ENCODE measurements around the gene DZIP1.

DNA sequence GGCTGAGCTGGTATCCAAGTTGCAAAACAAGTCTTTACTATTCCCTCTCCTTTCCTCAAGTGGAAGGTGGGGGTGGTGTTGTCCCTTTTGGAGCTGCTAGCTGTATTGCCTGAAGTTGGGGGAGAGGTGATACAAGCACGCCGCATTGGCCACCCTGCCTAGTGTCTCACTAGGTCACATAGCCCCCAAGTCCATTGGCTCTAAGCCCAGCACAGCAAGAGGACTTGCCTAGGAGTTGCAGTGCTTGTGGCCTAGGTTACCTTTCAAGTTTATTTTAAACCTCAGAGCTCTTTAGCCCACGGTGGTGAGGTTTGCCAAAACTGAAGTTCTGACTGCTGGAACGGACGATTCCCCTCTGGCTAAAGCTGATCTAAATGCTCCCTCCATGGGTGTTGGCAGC lies 27.1 kb upstream of the DZIP1 start:
- TF ChIP-seq RARB (CRISPR knock-in tag; IDR thresholded peaks at IDR 0.05) (no peak), ZFP3 (CRISPR knock-in tag; IDR thresholded peaks at IDR 0.05) (no peak), PPARA (CRISPR knock-in tag; IDR thresholded peaks at IDR 0.05; ENCODE audit: borderline replicate concordance) (no peak)
- TF ChIP-seq, protein P1, sequence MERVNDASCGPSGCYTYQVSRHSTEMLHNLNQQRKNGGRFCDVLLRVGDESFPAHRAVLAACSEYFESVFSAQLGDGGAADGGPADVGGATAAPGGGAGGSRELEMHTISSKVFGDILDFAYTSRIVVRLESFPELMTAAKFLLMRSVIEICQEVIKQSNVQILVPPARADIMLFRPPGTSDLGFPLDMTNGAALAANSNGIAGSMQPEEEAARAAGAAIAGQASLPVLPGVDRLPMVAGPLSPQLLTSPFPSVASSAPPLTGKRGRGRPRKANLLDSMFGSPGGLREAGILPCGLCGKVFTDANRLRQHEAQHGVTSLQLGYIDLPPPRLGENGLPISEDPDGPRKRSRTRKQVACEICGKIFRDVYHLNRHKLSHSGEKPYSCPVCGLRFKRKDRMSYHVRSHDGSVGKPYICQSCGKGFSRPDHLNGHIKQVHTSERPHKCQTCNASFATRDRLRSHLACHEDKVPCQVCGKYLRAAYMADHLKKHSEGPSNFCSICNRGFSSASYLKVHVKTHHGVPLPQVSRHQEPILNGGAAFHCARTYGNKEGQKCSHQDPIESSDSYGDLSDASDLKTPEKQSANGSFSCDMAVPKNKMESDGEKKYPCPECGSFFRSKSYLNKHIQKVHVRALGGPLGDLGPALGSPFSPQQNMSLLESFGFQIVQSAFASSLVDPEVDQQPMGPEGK (CRISPR knock-in tag; IDR thresholded peaks at IDR 0.05; ENCODE audit: borderline replicate concordance): no peak
